HL-60 (cell line): ENCODE measurements around the gene OR10J1.

Source experiments
- DNase-seq, 2 experiments: peaks; one replicate each; pipeline ENCODE4 v3.0.0-alpha.2; 2010 to 2020; ENCODE audit warnings: low read depth in 1 of 2, low spot score in 1 of 2
- H3K27ac ChIP-seq: fragments of 250-450 bp; sonication (Bioruptor Pico); replicated peaks from 2 replicates; pipeline ENCODE4 v1.5.1; 2020; ENCODE audit warnings: mild to moderate bottlenecking, moderate library complexity
- H3K27me3 ChIP-seq: fragments of 250-450 bp; sonication (Bioruptor Pico); 2 replicates; pipeline ENCODE4 v1.5.1; 2021; ENCODE audit warnings: mild to moderate bottlenecking, moderate library complexity; ENCODE audit not compliant: insufficient read depth, poor library complexity, severe bottlenecking
- H3K4me3 ChIP-seq: replicated peaks from 2 replicates; pipeline ENCODE4 v1.5.1; 2011; ENCODE audit warnings: mild to moderate bottlenecking, control low read depth, low read length; ENCODE audit not compliant: insufficient read depth
- GABPA ChIP-seq: IDR thresholded peaks from 2 replicates; pipeline ENCODE4 v1.6.1; 2012; ENCODE audit warnings: low read depth
- POLR2AphosphoS5 ChIP-seq: IDR thresholded peaks from 2 replicates; pipeline ENCODE4 v1.6.1; 2012; ENCODE audit warnings: low read depth
- SPI1 ChIP-seq: IDR thresholded peaks from 2 replicates; pipeline ENCODE4 v1.6.1; 2012; ENCODE audit warnings: low read depth, mild to moderate bottlenecking, borderline replicate concordance
- TF ChIP-seq, protein P1 (sequence below): IDR thresholded peaks from one replicate; pipeline ENCODE4 v1.5.1; 2011; ENCODE audit warnings: low read length, control low read depth, inconsistent platforms; ENCODE audit not compliant: insufficient read depth
- TF ChIP-seq, protein P2 (sequence below): IDR thresholded peaks from 2 replicates; pipeline ENCODE4 v1.6.1; 2012; ENCODE audit warnings: low read depth; ENCODE audit not compliant: insufficient replicate concordance

The OR10J1 gene

DNA sequence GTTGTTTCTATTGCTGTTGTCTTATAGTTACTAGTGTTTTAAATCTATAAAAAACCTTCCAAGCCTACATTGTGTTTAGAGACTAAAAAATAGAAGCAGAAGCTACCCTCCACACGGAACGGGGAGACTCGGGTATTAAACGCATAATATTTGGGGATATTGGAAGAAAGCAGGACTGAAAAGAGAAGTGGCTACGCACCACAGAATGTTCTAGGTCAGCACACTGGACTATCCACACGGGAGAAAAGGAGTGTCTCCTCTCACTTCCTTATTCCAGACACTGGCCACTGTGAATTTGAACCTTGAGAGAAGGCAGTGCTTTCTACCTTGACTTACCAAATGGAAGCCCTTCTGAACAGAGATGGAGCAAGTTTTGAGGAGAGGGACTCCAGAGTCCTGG, 8.5 kb upstream of the OR10J1 start:
- Histone ChIP-seq H3K27me3 (no peaks in the 10 kb centered on the region), H3K4me3 (no peak overlapping the region), H3K27ac (no peak overlapping the region)
- DNase-seq: no peak
- TF ChIP-seq SPI1: no peak
- TF ChIP-seq, protein P1, sequence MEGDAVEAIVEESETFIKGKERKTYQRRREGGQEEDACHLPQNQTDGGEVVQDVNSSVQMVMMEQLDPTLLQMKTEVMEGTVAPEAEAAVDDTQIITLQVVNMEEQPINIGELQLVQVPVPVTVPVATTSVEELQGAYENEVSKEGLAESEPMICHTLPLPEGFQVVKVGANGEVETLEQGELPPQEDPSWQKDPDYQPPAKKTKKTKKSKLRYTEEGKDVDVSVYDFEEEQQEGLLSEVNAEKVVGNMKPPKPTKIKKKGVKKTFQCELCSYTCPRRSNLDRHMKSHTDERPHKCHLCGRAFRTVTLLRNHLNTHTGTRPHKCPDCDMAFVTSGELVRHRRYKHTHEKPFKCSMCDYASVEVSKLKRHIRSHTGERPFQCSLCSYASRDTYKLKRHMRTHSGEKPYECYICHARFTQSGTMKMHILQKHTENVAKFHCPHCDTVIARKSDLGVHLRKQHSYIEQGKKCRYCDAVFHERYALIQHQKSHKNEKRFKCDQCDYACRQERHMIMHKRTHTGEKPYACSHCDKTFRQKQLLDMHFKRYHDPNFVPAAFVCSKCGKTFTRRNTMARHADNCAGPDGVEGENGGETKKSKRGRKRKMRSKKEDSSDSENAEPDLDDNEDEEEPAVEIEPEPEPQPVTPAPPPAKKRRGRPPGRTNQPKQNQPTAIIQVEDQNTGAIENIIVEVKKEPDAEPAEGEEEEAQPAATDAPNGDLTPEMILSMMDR: no peak
- TF ChIP-seq GABPA: no peak
- no peak for TF ChIP-seq POLR2AphosphoS5
- TF ChIP-seq, protein P2, sequence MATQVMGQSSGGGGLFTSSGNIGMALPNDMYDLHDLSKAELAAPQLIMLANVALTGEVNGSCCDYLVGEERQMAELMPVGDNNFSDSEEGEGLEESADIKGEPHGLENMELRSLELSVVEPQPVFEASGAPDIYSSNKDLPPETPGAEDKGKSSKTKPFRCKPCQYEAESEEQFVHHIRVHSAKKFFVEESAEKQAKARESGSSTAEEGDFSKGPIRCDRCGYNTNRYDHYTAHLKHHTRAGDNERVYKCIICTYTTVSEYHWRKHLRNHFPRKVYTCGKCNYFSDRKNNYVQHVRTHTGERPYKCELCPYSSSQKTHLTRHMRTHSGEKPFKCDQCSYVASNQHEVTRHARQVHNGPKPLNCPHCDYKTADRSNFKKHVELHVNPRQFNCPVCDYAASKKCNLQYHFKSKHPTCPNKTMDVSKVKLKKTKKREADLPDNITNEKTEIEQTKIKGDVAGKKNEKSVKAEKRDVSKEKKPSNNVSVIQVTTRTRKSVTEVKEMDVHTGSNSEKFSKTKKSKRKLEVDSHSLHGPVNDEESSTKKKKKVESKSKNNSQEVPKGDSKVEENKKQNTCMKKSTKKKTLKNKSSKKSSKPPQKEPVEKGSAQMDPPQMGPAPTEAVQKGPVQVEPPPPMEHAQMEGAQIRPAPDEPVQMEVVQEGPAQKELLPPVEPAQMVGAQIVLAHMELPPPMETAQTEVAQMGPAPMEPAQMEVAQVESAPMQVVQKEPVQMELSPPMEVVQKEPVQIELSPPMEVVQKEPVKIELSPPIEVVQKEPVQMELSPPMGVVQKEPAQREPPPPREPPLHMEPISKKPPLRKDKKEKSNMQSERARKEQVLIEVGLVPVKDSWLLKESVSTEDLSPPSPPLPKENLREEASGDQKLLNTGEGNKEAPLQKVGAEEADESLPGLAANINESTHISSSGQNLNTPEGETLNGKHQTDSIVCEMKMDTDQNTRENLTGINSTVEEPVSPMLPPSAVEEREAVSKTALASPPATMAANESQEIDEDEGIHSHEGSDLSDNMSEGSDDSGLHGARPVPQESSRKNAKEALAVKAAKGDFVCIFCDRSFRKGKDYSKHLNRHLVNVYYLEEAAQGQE: no peak

DNA sequence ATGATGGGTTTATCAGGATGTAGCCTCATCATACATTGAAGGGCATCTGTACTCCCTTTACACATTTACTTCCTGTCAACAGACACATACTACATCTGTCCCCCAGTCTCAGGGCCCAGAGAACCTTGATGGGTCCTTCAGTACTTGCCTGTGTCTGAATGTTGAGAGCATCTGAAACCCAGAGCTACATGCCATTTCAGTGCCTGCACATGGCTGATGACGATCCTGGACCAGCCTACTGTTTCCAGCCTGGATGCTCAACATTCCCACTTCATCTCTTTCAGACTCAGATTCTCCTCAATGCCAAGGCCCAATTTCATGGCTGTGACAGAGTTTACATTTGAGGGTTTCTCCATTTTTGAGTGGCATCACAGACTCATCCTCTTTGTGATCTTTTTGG, 7.6 kb upstream of the OR10J1 start, which contains the start of gene OR10J4:
OR10J4 (plus strand) TSS at position 301 of the 400 bp plus-strand sequence.
- TF ChIP-seq SPI1: no peak
- TF ChIP-seq POLR2AphosphoS5: no peak
- TF ChIP-seq, protein P2: no peak
- TF ChIP-seq GABPA: no peak
- TF ChIP-seq, protein P1: no peak
- H3K27me3 ChIP-seq: no peaks in the 10 kb centered on the region
- H3K4me3 ChIP-seq: no peak within 1 kb of the TSS
- no peak within 1 kb of the TSS for H3K27ac ChIP-seq
- no peak for DNase-seq

DNA sequence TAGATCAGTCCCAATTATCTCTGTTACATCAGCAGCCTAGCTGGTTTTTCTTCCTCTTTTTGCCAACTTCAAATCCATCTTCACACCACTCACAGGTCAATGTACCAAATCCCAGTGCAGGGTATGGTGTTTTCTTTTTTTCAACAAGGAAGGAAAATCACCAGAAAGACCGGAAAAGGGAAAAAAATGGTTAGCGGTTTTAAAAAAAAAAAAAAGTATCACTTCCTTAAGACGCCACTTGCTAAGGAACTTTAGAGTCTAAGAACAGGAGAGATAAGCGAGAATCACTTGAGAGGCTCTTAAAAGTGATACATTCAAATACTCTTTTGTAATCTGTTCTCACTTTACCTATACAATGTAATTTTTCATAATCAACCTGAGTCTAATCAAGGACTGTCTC, 3.1 kb upstream of the OR10J1 start:
- no peak for DNase-seq
- H3K4me3 ChIP-seq: no peak overlapping the region
- H3K27me3 ChIP-seq: no peaks in the 10 kb centered on the region
- TF ChIP-seq, protein P1: no peak
- TF ChIP-seq SPI1: no peak
- TF ChIP-seq, protein P2: no peak
- no peak for TF ChIP-seq GABPA
- no peak for TF ChIP-seq POLR2AphosphoS5
- no peak overlapping the region for H3K27ac ChIP-seq
